Smooth muscle cell (in vitro differentiated cells): ENCODE measurements around the gene GRIA4. TPM values are rescaled to one million over a fixed set of nuclear protein-coding genes. Genes with fewer than 3 reads are reported as not detected.

Source experiments
- DNase-seq: peaks from one replicate; lab custom pipeline; 2025; ENCODE audit not compliant: unreplicated experiment; lab: John Stamatoyannopoulos, UW
- H2AFZ ChIP-seq: fragments of 200-600 bp; sonication (generic); 2 replicates; pipeline ENCODE4 v1.6.0; 2016; ENCODE audit warnings: antibody characterized with exemption, low read depth, mild to moderate bottlenecking
- H3F3A ChIP-seq: fragments of 200-600 bp; sonication (generic); 2 replicates; pipeline ENCODE4 v1.6.0; 2017; ENCODE audit warnings: antibody characterized with exemption, low read depth
- H3K27ac ChIP-seq: fragments of 200-600 bp; sonication (generic); 2 replicates; pipeline ENCODE4 v1.5.1; 2016; ENCODE audit warnings: low read depth, mild to moderate bottlenecking
- H3K27me3 ChIP-seq: fragments of 200-600 bp; sonication (generic); 2 replicates; pipeline ENCODE4 v1.6.1; 2016; ENCODE audit warnings: low read depth, mild to moderate bottlenecking
- H3K36me3 ChIP-seq: fragments of 200-600 bp; sonication (generic); 2 replicates; pipeline ENCODE4 v1.5.1; 2016; ENCODE audit warnings: low read depth
- H3K4me1 ChIP-seq: fragments of 200-600 bp; sonication (generic); 2 replicates; pipeline ENCODE4 v1.5.1; 2016; ENCODE audit warnings: low read depth
- H3K4me2 ChIP-seq: fragments of 200-600 bp; sonication (generic); 2 replicates; pipeline ENCODE4 v1.6.0; 2016; ENCODE audit warnings: mild to moderate bottlenecking
- H3K4me3 ChIP-seq: fragments of 200-600 bp; sonication (generic); 2 replicates; pipeline ENCODE4 v1.5.1; 2016; ENCODE audit warnings: mild to moderate bottlenecking
- H3K79me2 ChIP-seq: fragments of 200-600 bp; sonication (generic); 2 replicates; pipeline ENCODE4 v1.6.0; 2016; ENCODE audit warnings: low read depth, mild to moderate bottlenecking
- H3K9ac ChIP-seq: fragments of 200-600 bp; sonication (generic); 2 replicates; pipeline ENCODE4 v1.6.0; 2016; ENCODE audit warnings: low read depth
- H3K9me3 ChIP-seq: fragments of 200-600 bp; sonication (generic); replicated peaks from 2 replicates; pipeline ENCODE4 v1.5.1; 2016; ENCODE audit warnings: low read depth
- H4K20me1 ChIP-seq: fragments of 200-600 bp; sonication (generic); 2 replicates; pipeline ENCODE4 v1.6.0; 2016; ENCODE audit warnings: low read depth
- WGBS: methylation state at CpG from one replicate; pipeline ENCODE4 v1.1.7; 2016; ENCODE audit warnings: low lambda C conversion rate; 5-methylcytosine and 5-hydroxymethylcytosine counted together
- polyA plus RNA-seq: library from polyadenylated mRNA; unstranded; fragments of >200 nt; fragmentation: Nextera tagmentation; extraction: Ambion mirVana; gene quantifications from 2 replicates; pipeline ENCODE4 v1.2.1, GENCODE V29; 2016
- total RNA-seq: library from RNA; depleted of rRNA; stranded (reverse); fragments of >200 nt; gene quantifications from 2 replicates; pipeline ENCODE4 v1.2.3, GENCODE V29; 2014
- TF ChIP-seq, protein P1 (sequence below): fragments of 200-600 bp; sonication (generic); IDR thresholded peaks from 2 replicates; pipeline ENCODE4 v1.5.1; 2017; ENCODE audit warnings: borderline replicate concordance, mild to moderate bottlenecking, antibody characterized with exemption; ENCODE audit not compliant: insufficient read depth, poor library complexity, severe bottlenecking

The GRIA4 gene
- total and polyA plus RNA-seq, 2 experiments from 2014 or later, result 3.1 TPM; not detected in 1

DNA sequence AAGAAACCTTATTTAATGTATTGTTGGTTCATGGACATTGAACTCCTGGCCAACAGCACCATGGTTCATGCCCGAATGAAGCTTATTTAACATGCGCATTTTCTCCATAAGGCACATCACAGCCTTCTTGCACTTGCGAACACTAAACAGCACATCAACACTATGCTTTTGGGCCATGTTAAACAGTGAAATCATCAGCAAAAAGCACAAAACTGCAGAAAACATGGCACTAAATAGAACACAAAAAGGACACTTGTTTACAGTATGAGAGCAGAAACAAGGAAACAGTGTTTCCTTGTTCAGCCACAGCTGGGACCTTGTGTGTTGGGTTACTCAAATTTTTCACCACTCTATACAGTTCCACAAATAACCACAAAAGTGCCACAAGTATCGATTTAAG, 289.9 kb downstream of the GRIA4 start:
- no peak overlapping the region for H3K4me3 ChIP-seq
- H3K4me1 ChIP-seq, result no peaks in the 10 kb centered on the region
- H3K79me2 ChIP-seq, result no peaks in the 10 kb centered on the region
- no peak overlapping the region for H3K9ac ChIP-seq
- no peaks in the 10 kb centered on the region for H3F3A ChIP-seq
- no peaks in the 10 kb centered on the region for H4K20me1 ChIP-seq
- WGBS, result 93% methylated on average over 4 of the region's 4 CpGs
- no peak overlapping the region for H3K4me2 ChIP-seq
- no peak for DNase-seq
- H3K27ac ChIP-seq, result no peak overlapping the region
- H3K27me3 ChIP-seq, result no peaks in the 10 kb centered on the region
- no peaks in the 10 kb centered on the region for H3K9me3 ChIP-seq
- TF ChIP-seq, protein P1, sequence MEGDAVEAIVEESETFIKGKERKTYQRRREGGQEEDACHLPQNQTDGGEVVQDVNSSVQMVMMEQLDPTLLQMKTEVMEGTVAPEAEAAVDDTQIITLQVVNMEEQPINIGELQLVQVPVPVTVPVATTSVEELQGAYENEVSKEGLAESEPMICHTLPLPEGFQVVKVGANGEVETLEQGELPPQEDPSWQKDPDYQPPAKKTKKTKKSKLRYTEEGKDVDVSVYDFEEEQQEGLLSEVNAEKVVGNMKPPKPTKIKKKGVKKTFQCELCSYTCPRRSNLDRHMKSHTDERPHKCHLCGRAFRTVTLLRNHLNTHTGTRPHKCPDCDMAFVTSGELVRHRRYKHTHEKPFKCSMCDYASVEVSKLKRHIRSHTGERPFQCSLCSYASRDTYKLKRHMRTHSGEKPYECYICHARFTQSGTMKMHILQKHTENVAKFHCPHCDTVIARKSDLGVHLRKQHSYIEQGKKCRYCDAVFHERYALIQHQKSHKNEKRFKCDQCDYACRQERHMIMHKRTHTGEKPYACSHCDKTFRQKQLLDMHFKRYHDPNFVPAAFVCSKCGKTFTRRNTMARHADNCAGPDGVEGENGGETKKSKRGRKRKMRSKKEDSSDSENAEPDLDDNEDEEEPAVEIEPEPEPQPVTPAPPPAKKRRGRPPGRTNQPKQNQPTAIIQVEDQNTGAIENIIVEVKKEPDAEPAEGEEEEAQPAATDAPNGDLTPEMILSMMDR, result no peak
- H3K36me3 ChIP-seq, result no peaks in the 10 kb centered on the region
- no peak overlapping the region for H2AFZ ChIP-seq

DNA sequence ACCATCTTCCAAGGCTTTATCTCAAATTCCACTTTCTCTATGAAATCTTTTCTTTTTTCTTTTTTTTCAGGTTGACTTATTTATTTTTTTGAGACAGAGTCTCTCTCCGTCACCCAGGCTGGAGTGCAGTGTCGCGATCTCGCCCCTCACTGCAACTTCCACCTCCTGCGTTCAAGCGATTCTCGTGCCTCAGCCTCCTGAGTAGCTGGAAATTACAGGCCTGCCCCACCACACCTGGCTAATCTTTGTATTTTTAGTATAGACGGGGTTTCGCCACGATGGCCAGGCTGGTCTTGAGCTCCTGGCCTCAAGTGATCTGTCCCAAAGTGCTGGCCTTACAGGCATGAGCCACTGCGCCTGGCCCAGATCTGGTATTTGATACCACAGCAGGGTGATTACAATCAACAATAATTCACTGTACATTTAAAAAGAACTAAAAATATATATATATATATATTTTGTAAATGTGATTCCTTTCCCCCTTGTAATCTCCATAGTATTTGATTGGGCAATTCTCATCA, 290.7 kb downstream of the GRIA4 start:
- Histone ChIP-seq H3K79me2 (no peaks in the 10 kb centered on the region), H3K9ac (no peak overlapping the region), H3K4me3 (no peak overlapping the region), H3K4me2 (no peak overlapping the region), H3K36me3 (no peaks in the 10 kb centered on the region), H3F3A (no peaks in the 10 kb centered on the region), H3K4me1 (no peaks in the 10 kb centered on the region), H3K27me3 (no peaks in the 10 kb centered on the region), H4K20me1 (no peaks in the 10 kb centered on the region), H3K27ac (no peak overlapping the region), H2AFZ (no peak overlapping the region), H3K9me3 (no peaks in the 10 kb centered on the region)
- TF ChIP-seq, protein P1, result no peak
- WGBS, result 95% methylated on average over 11 of the region's 11 CpGs
- no peak for DNase-seq

DNA sequence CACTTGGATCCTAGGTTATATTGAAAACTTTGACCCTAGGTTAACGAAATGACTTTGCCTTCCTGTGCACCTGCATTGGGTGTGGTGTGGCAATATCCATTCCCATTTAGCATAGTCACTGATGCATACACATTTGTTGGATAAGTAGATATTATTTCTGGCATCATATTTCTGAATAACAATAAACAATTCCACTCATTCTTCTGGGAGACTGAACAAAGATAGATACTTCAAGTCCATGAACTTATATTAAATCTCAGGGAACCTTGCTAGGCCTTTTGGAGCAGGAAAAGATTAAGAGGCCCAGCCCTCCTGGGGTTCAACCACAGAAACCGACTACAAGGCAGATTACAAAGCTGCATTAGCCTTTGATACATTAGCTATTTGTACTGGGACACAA, 293.2 kb downstream of the GRIA4 start:
- no peaks in the 10 kb centered on the region for H3K79me2 ChIP-seq
- 75% methylated on average over 2 of the region's 2 CpGs for WGBS
- no peaks in the 10 kb centered on the region for H3K4me1 ChIP-seq
- no peaks in the 10 kb centered on the region for H4K20me1 ChIP-seq
- H3K36me3 ChIP-seq, result no peaks in the 10 kb centered on the region
- no peak for DNase-seq
- no peak overlapping the region for H3K9ac ChIP-seq
- H3F3A ChIP-seq, result no peaks in the 10 kb centered on the region
- no peak overlapping the region for H3K4me3 ChIP-seq
- H3K9me3 ChIP-seq, result no peaks in the 10 kb centered on the region
- no peak overlapping the region for H2AFZ ChIP-seq
- no peaks in the 10 kb centered on the region for H3K27me3 ChIP-seq
- no peak overlapping the region for H3K27ac ChIP-seq
- TF ChIP-seq, protein P1, result no peak
- no peak overlapping the region for H3K4me2 ChIP-seq

DNA sequence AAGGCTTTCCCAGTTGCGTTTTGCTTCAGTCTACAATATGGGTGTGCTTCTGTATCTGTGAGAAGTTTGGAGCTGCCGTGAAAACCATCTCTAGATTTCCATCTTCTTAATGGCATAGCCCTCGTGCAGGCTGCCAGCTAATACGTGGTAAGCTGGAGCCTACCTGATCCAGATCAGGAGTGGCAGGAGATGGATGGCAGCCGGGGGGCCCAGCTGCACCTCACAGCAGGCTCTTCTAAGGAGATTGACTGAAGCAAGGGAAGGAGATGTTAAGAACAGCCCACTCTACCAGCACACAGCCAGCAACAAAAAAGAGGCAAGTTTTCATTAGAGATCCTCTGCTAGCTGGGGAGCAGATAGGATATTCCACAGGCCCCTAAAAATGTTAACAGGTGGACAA, 296.6 kb downstream of the GRIA4 start:
- H3K27ac ChIP-seq, result no peak overlapping the region
- no peak overlapping the region for H3K9ac ChIP-seq
- 89% methylated on average over 5 of the region's 5 CpGs for WGBS
- H3K36me3 ChIP-seq, result no peaks in the 10 kb centered on the region
- no peaks in the 10 kb centered on the region for H3K4me1 ChIP-seq
- TF ChIP-seq, protein P1, result no peak
- no peak overlapping the region for H3K4me2 ChIP-seq
- no peaks in the 10 kb centered on the region for H3K9me3 ChIP-seq
- DNase-seq, result no peak
- H3F3A ChIP-seq, result no peaks in the 10 kb centered on the region
- H3K79me2 ChIP-seq, result no peaks in the 10 kb centered on the region
- no peaks in the 10 kb centered on the region for H4K20me1 ChIP-seq
- H3K27me3 ChIP-seq, result no peaks in the 10 kb centered on the region
- no peak overlapping the region for H3K4me3 ChIP-seq
- no peak overlapping the region for H2AFZ ChIP-seq
